Coronary artery (tissue), 2 donors: ENCODE measurements around the gene OXER1.

ENCODE experiments used
- DNase-seq: peaks from one replicate; pipeline ENCODE4 v3.0.0-alpha.2; 2017; ENCODE audit warnings: low spot score
- H3K27ac ChIP-seq, 2 donors: fragments of 200-600 bp; sonication (generic); one replicate each; pipeline ENCODE4 v1.5.1; 2016 to 2019
- H3K4me3 ChIP-seq: fragments of 200-600 bp; sonication (generic); 2 replicates; pipeline ENCODE4 v1.5.1; 2016; ENCODE audit warnings: mild to moderate bottlenecking, moderate library complexity
- TF ChIP-seq, protein P1 (sequence below): fragments of 200-600 bp; sonication (generic); IDR thresholded peaks from one replicate; pipeline ENCODE4 v1.5.1; 2019; ENCODE audit warnings: antibody characterized with exemption

The OXER1 gene

DNA sequence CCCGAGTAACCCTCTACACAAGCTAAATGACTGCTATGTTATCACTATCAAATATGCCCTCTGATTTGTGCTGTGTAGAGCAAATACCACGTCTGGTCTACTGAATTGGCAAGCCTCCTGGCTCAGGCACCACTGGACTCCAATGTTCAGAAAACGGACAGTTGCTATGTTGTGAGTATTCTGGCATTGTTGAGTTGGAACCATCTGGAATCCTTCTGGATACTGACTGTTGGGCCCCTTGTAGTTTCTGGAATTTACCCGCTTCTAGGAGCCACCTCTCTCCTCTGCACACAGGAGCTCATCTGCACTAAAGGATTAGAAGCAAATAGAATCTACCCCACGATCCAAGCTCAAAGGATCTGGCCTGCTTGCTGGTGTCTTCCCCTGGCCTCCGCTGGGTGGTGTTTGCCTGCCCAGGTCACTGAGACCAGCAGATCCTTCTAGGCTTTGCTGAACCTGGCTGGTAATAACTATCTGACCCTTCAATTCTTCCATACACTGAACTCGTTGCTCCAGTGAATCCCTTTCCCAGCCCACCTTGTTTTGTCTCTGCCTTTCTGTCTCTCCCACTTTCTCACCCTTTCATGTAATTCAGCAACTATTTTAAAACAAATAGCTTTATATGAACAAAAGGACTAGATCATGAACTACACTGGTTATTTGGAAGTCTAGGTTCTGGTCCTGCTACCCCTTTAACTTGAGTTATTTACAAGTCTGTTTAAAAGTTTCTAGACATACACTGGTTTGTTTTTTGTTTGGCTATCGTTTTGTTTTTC lies 30.5 kb upstream of the OXER1 start:
- Histone ChIP-seq H3K27ac (peak overlapping the region; percentile 93 to 96), H3K4me3 (peak overlapping the region; percentile 82)
- TF ChIP-seq, protein P1, sequence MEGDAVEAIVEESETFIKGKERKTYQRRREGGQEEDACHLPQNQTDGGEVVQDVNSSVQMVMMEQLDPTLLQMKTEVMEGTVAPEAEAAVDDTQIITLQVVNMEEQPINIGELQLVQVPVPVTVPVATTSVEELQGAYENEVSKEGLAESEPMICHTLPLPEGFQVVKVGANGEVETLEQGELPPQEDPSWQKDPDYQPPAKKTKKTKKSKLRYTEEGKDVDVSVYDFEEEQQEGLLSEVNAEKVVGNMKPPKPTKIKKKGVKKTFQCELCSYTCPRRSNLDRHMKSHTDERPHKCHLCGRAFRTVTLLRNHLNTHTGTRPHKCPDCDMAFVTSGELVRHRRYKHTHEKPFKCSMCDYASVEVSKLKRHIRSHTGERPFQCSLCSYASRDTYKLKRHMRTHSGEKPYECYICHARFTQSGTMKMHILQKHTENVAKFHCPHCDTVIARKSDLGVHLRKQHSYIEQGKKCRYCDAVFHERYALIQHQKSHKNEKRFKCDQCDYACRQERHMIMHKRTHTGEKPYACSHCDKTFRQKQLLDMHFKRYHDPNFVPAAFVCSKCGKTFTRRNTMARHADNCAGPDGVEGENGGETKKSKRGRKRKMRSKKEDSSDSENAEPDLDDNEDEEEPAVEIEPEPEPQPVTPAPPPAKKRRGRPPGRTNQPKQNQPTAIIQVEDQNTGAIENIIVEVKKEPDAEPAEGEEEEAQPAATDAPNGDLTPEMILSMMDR: no peak
- no peak for DNase-seq

GRCh38 chr2:42793334-42794270 lies 29.7 kb upstream of the OXER1 start:
- Histone ChIP-seq H3K27ac (peak overlapping the region; percentile 93 to 96), H3K4me3 (peak overlapping the region; percentile 82)
- no peak for DNase-seq
- TF ChIP-seq, protein P1: no peak

DNA sequence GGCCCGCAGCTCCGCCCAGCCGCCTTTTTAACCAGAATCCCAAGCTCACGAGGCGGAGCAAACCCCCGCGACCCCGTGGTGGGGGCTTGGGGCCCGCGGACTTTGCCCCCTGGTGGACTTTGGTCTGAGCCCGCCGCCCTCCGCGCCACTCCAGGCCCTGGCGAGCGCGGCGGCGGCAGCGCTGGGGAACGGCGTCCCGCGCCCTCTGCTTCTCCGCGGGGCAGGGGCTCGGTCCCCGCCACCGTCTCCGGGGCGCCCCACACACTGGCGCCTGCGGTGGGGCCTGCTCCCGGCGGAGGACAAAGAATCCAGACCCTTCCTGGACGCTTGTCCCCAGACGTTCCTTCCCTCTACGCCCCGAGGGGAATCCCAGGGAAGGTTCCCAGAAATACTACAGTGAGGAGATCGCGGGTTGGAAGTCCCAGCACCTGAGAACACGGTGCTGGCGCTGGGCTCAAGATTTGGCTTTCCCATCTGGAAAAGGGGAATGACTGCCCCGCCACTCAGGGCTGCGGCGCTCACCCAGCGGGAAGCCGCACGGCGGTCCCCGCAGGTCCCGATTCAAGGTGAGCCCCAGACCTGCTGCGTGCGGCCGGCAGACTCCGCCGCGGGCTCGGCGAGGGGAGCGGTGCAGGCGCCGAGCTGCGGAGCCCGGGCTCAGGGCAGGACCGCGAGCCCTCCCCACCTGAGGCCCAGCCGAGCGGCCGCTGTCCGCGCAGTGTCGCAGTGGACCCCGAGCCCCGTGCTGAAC lies 28.8 kb upstream of the OXER1 start, which contains the start of gene HAAO:
Gene HAAO, minus strand, starts transcription at position 1 of the 751 bp plus-strand sequence. CDS start 47 bp downstream, outside the sequence.
- TF ChIP-seq, protein P1: no peak
- no peak for DNase-seq
- H3K4me3 ChIP-seq: peak within 1 kb of the TSS; percentile 82

DNA sequence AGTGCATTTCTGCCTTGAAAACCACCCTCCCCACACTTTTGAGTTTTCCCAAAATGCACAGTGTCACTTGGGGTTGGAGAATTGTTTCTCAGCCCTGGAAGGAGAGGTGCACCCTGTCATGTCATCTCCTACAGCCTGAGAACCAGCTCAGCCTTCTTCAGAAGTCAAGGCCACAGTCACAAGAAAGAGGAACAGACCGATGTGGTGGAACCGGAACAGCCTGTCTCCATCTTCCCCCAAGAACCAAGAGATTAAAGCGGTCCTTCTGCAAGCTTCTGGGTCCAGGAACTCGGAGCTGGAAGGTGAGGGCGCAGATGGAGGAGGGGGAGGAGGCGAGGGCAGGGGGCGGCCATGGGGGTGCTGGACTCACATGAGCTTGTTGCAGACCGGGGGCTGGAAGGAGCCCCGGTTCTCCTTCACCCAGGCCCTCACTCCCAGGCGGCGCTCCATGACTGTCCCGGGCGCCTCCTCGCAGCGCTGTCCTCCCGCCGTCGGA lies 28.2 kb upstream of the OXER1 start:
- peak overlapping the region; percentile 93 to 96 for H3K27ac ChIP-seq
- H3K4me3 ChIP-seq: peak overlapping the region; percentile 82
- TF ChIP-seq, protein P1: no peak
- no peak for DNase-seq

More for the DNA sequence above, 28.8 kb upstream of the OXER1 start, which contains the start of gene HAAO:
- peak within 1 kb of the TSS; percentile 93 to 96 for H3K27ac ChIP-seq

DNA sequence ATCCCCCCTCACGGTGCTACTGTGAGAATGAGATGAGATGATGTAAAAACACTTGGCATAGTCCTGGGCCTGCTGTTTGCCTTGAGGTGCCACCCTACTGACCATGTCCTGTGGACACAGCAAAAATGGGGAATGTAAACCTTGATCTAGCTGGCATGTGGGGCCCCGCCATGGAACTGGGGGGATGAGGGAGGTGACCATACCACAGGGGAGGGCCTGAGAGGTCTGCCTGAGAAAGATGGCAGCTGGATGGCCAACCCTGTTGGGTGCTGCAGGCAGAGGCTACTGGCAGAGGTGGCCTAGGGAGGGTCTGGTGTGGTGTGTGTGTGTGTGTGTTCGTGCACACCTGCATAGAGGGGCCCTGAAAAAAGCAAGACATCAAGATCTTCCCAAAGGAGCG lies 27.7 kb upstream of the OXER1 start:
- H3K4me3 ChIP-seq: peak overlapping the region; percentile 82
- DNase-seq: no peak
- TF ChIP-seq, protein P1: no peak
- H3K27ac ChIP-seq: peak overlapping the region; percentile 93 to 96

DNA sequence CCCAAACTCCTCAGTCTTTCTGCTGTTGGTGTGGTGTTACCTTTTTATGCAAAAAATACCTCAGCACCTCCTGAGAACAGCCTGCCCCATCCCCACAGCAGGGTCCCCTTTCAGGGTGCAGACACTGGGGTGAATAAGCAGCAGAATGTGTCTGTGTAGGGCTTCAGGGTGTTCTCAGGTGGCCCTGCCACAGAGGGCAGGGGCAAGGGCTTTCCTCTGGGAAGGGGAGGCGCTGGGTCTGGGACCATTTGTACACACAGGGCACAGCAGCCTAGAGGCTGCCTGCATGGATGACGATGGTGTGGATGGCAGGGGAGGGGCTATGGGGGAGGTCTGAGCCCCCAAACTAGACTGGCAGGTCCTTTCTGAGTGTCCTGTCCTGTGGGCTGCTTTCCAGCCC lies 25.8 kb upstream of the OXER1 start:
- TF ChIP-seq, protein P1: no peak

More for the DNA sequence above, 25.8 kb upstream of the OXER1 start:
- no peak overlapping the region for H3K4me3 ChIP-seq
- H3K27ac ChIP-seq: no peak overlapping the region
- DNase-seq: no peak
